GM12878 (cell line): Measurements from ENCODE around the gene ZBTB16.

Experiments
- CEBPB ChIP-seq, 2 experiments: fragments of 150-350 bp in 1 of 2; IDR thresholded peaks; 2 replicates each; pipeline ENCODE4 v1.6.1; 2012 to 2014; ENCODE audit warnings: low read depth in 2 of 2, low read length in 2 of 2, borderline replicate concordance in 1 of 2, inconsistent platforms in 1 of 2
- POLR2AphosphoS5 ChIP-seq: IDR thresholded peaks from 2 replicates; pipeline ENCODE4 v1.6.1; 2011; ENCODE audit warnings: mild to moderate bottlenecking, low read length, inconsistent platforms

DNA sequence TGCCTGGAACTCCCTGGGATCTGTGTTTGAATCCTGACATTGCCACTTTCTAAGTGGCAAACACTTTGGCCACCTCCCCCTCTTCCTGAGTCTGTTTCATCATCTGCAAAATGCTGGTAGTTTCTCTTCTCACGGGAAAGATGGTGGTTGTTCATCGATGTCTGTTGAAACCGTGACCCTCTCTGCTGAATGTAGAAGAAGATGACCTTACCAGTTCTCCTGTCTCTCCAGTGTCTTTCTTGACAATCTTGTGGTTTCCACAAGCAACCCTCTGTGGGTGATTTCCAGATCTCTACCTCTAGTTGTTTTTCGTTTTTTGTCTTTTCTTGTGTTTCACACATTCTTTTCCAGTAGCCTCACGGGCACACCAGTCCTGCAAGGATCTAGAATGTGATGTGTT, 27.5 kb downstream of the ZBTB16 start:
- TF ChIP-seq CEBPB (IDR thresholded peaks at IDR 0.05; ENCODE audit: borderline replicate concordance in 1 of 2, low read depth in 2 of 2, low read length in 2 of 2) (no peak), POLR2AphosphoS5 (no peak)
